Dendritic cell treated with granulocyte-macrophage colony-stimulating factor and Interleukin-4, amounts not matched to agents 40 ng/mL and 50 ng/mL, for 4 days (primary cell): ENCODE results near the gene KRT80.

Experiments used
- H3K27ac Mint-ChIP-seq: one replicate; pipeline ENCODE4 v1.8.0; 2022; ENCODE audit warnings: mild to moderate bottlenecking, mixed read lengths
- H3K27me3 Mint-ChIP-seq: one replicate; pipeline ENCODE4 v1.8.0; 2022; ENCODE audit warnings: mild to moderate bottlenecking, mixed read lengths
- H3K36me3 Mint-ChIP-seq: one replicate; pipeline ENCODE4 v1.8.0; 2022; ENCODE audit warnings: low read depth, mixed read lengths
- H3K4me1 Mint-ChIP-seq: one replicate; pipeline ENCODE4 v1.8.0; 2022; ENCODE audit warnings: low read depth, mixed read lengths
- H3K4me3 Mint-ChIP-seq: one replicate; pipeline ENCODE4 v1.8.0; 2022; ENCODE audit warnings: mild to moderate bottlenecking, moderate library complexity, mixed read lengths
- H3K9me3 Mint-ChIP-seq: one replicate; pipeline ENCODE4 v1.8.0; 2022; ENCODE audit warnings: mixed read lengths
- intact Hi-C: fragments of 100-400 bp; cut with micrococcal nuclease; formaldehyde crosslinking; loops from one replicate; pipeline ENCODE4 v1.15.0; 2022

Gene KRT80

GRCh38 chr12:52232674-52233461, 41.1 kb upstream of the KRT80 start, which contains the start of gene KRT7:
Gene KRT7, plus strand, starts transcription at chr12:52233243. Its CDS starts 54 bp downstream, at chr12:52233297.
- Mint-ChIP-seq H3K9me3 (no peaks in the 10 kb centered on the region), H3K27ac (peak within 1 kb of the TSS; percentile 37), H3K27me3 (peaks cover 63% of the 10 kb centered on the region), H3K4me3 (no peak within 1 kb of the TSS), H3K36me3 (no peaks in the 10 kb centered on the region), H3K4me1 (peaks cover 69% of the 10 kb centered on the region)
- intact Hi-C loops = no loop called here

- H3K4me1 Mint-ChIP-seq = peaks cover 76% of the 10 kb centered on the region
- no peaks in the 10 kb centered on the region for H3K9me3 Mint-ChIP-seq
- peak overlapping the region; percentile 37 for H3K27ac Mint-ChIP-seq
- peaks cover 63% of the 10 kb centered on the region for H3K27me3 Mint-ChIP-seq
- H3K4me3 Mint-ChIP-seq = no peak overlapping the region
- H3K36me3 Mint-ChIP-seq = no peaks in the 10 kb centered on the region
- intact Hi-C loops = no loop called here
These were observed 40.4 kb upstream of the KRT80 start for GRCh38 chr12:52232203-52232673.

GRCh38 chr12:52231305-52232202, 39.7 kb upstream of the KRT80 start:
- H3K27ac Mint-ChIP-seq = peak overlapping the region; percentile 37
- peaks cover 62% of the 10 kb centered on the region for H3K27me3 Mint-ChIP-seq
- H3K36me3 Mint-ChIP-seq = no peaks in the 10 kb centered on the region
- no peaks in the 10 kb centered on the region for H3K9me3 Mint-ChIP-seq
- H3K4me3 Mint-ChIP-seq = no peak overlapping the region
- peaks cover 79% of the 10 kb centered on the region for H3K4me1 Mint-ChIP-seq
- intact Hi-C loops = no loop called here

DNA sequence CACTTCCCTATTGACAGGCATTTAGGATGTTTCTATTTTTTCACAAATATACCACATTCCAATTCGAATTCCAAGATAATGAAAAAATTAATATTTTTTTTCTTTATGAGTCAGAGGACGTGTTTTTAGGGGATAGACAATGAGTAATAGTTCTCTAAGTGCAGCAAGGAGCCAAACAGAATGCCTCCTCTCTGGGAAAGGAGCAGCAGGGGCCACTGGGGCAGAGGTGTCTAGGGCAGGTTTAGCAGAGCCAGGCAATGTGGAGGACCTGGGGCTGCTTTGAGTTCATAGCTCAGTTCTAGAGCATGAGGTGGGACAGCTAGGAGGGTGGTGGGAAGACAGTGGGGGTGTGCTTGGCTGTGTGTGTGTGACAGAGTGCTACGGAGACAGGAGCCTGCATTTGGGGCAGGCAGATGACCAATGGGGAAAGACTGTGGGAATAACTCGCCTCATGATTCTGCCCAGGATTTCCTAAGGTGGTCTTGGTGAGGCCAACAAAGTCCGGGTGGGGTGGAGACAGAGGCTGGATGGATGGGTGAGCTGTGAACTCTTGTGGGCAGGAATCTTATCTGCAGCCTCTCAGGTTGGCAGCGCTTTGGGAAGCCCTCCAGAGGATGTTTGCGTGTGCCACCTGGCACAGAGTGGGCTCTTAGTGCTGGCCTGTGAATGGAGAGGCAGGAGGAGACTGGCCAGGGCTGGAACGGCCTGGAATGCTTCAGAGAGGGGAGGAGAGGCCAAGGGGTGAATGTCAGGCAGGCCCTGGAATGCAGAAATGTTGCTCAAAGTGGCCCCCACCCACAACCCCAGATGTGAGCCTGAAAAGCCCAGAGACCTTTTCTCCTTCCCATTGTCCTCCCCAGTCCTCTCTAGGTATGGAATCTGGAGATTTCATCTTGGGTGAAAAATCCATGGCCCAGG, 38.8 kb upstream of the KRT80 start:
- H3K4me1 Mint-ChIP-seq = peaks cover 82% of the 10 kb centered on the region
- no peak overlapping the region for H3K27ac Mint-ChIP-seq
- no peak overlapping the region for H3K4me3 Mint-ChIP-seq
- intact Hi-C loops = no loop called here
- H3K27me3 Mint-ChIP-seq = peaks cover 57% of the 10 kb centered on the region
- H3K9me3 Mint-ChIP-seq = no peaks in the 10 kb centered on the region
- H3K36me3 Mint-ChIP-seq = no peaks in the 10 kb centered on the region

DNA sequence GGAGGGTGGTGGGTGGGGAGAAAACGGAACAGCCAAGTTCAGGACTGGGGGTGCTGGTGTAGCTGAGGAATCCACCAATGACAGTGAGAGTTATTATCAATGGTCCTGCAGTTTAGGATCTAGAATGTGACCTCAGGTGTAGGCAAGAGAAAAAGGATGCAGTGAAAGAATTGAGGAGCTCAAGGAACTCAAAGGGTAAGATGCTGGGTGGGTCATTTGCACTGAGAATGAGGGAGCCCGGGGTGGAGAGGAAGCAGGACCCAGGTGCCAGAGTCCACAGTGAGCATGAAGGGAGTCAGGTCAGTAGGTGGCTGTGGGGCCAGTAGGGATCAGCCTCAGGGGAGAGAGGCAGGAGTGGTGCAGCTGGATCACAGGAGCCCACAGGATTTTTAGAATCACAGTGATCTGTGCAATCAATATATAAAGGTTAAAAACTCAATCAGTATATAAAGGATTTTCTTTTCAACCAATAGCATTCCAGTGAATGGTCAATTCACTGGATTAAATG, 38.1 kb upstream of the KRT80 start:
- H3K27me3 Mint-ChIP-seq = peaks cover 52% of the 10 kb centered on the region
- H3K27ac Mint-ChIP-seq = no peak overlapping the region
- intact Hi-C loops = no loop called here
- no peaks in the 10 kb centered on the region for H3K36me3 Mint-ChIP-seq
- H3K4me3 Mint-ChIP-seq = no peak overlapping the region
- no peaks in the 10 kb centered on the region for H3K9me3 Mint-ChIP-seq
- peaks cover 78% of the 10 kb centered on the region for H3K4me1 Mint-ChIP-seq

GRCh38 chr12:52228931-52229330, 37.1 kb upstream of the KRT80 start:
- intact Hi-C loops = no loop called here
- Mint-ChIP-seq H3K27me3 (peaks cover 43% of the 10 kb centered on the region), H3K27ac (no peak overlapping the region)

GRCh38 chr12:52228366-52228765, 36.6 kb upstream of the KRT80 start:
- Mint-ChIP-seq H3K9me3 (no peaks in the 10 kb centered on the region), H3K27ac (no peak overlapping the region), H3K4me1 (peaks cover 72% of the 10 kb centered on the region), H3K4me3 (no peak overlapping the region), H3K27me3 (peaks cover 40% of the 10 kb centered on the region), H3K36me3 (no peaks in the 10 kb centered on the region)
- intact Hi-C loops = no loop called here

More at GRCh38 chr12:52228931-52229330, 37.1 kb upstream of the KRT80 start:
- H3K4me3 Mint-ChIP-seq = no peak overlapping the region
- H3K9me3 Mint-ChIP-seq = no peaks in the 10 kb centered on the region
- H3K4me1 Mint-ChIP-seq = peaks cover 71% of the 10 kb centered on the region
- no peaks in the 10 kb centered on the region for H3K36me3 Mint-ChIP-seq

DNA sequence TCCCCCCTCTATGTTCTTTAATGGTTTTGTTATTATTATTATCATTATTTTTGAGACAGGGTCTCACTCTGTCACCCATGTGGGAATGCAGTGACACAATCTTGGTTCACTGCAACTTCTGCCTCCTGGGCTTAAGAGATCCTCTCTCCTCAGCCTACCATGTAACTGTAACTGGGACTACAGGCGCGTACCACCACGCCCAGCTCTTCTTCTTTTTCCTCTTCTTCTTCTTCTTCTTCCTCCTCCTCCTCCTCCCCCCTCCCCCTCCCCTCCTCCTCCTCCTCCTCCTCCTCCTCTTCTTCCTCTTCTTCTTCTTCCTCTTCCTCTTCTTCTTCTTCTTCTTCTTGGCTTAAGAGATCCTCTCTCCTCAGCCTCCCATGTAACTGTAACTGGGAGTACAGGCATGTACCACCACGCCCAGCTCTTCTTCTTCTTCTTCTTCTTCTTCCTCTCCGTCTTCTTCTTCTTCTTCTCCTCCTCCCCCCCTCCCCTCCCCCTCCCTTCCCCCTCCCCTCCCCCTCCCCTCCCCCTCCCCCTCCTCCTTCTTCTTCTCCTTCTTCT, 35.9 kb upstream of the KRT80 start:
- Mint-ChIP-seq H3K4me3 (no peak overlapping the region), H3K36me3 (no peaks in the 10 kb centered on the region), H3K4me1 (peaks cover 72% of the 10 kb centered on the region), H3K27ac (no peak overlapping the region), H3K27me3 (peaks cover 33% of the 10 kb centered on the region), H3K9me3 (no peaks in the 10 kb centered on the region)
- intact Hi-C loops = no loop called here

GRCh38 chr12:52226446-52226845, 34.6 kb upstream of the KRT80 start:
- H3K36me3 Mint-ChIP-seq = no peaks in the 10 kb centered on the region
- H3K27ac Mint-ChIP-seq = no peak overlapping the region
- no peak overlapping the region for H3K4me3 Mint-ChIP-seq
- H3K4me1 Mint-ChIP-seq = peaks cover 66% of the 10 kb centered on the region
- H3K9me3 Mint-ChIP-seq = no peaks in the 10 kb centered on the region
- intact Hi-C loops = no loop called here
- peaks cover 20% of the 10 kb centered on the region for H3K27me3 Mint-ChIP-seq

- intact Hi-C loops = no loop called here
- Mint-ChIP-seq H3K4me1 (peaks cover 60% of the 10 kb centered on the region), H3K27ac (no peak overlapping the region), H3K4me3 (no peak overlapping the region), H3K27me3 (peaks cover 15% of the 10 kb centered on the region), H3K36me3 (no peaks in the 10 kb centered on the region), H3K9me3 (no peaks in the 10 kb centered on the region)
These were observed 33.9 kb upstream of the KRT80 start for GRCh38 chr12:52225752-52226151.

- intact Hi-C loops = loop anchor here (5.0 kb wide), 1 partner anchor 103 kb away; no protein-coding TSS in a partner anchor
- peaks cover 16% of the 10 kb centered on the region for H3K27me3 Mint-ChIP-seq
- H3K9me3 Mint-ChIP-seq = no peaks in the 10 kb centered on the region
- H3K4me1 Mint-ChIP-seq = peaks cover 46% of the 10 kb centered on the region
- no peak overlapping the region for H3K4me3 Mint-ChIP-seq
- H3K27ac Mint-ChIP-seq = no peak overlapping the region
- H3K36me3 Mint-ChIP-seq = no peaks in the 10 kb centered on the region
These were observed 32.3 kb upstream of the KRT80 start for GRCh38 chr12:52224151-52224550.

GRCh38 chr12:52223406-52224039, 31.7 kb upstream of the KRT80 start:
- Mint-ChIP-seq H3K27me3 (peaks cover 13% of the 10 kb centered on the region), H3K36me3 (no peaks in the 10 kb centered on the region), H3K9me3 (no peaks in the 10 kb centered on the region), H3K27ac (no peak overlapping the region), H3K4me3 (no peak overlapping the region), H3K4me1 (peaks cover 43% of the 10 kb centered on the region)
- intact Hi-C loops = loop anchor here (5.0 kb wide), 1 partner anchor 104 kb away; no protein-coding TSS in a partner anchor
